Astrocyte of the cerebellum (primary cell): ENCODE measurements around the gene REXO1.

ENCODE experiments used
- DNase-seq: peaks from one replicate; pipeline ENCODE4 v3.0.0-alpha.2; 2011; ENCODE audit warnings: low read depth
- H3K4me3 ChIP-seq: 2 replicates; pipeline ENCODE4 v1.5.1; 2011; ENCODE audit warnings: mild to moderate bottlenecking, low read depth, low read length, moderate library complexity
- CTCF ChIP-seq: IDR thresholded peaks from 2 replicates; pipeline ENCODE4 v1.5.1; 2012; ENCODE audit warnings: low read length, low read depth, moderate library complexity, mild to moderate bottlenecking; ENCODE audit errors: missing control alignments
- in situ Hi-C: cut with HindIII; loops from 2 replicates; pipeline ENCODE4 v1.10.0; 2017; ENCODE audit warnings: low sequenced_read_pairs

The REXO1 gene

GRCh38 chr19:1776606-1777147 lies 71.6 kb downstream of the REXO1 start:
- DNase-seq: no peak
- TF ChIP-seq CTCF: no peak
- in situ Hi-C loops: no loop called here
- no peak overlapping the region for H3K4me3 ChIP-seq

- no peak overlapping the region for H3K4me3 ChIP-seq
- in situ Hi-C loops: no loop called here
- DNase-seq: no peak
- no peak for TF ChIP-seq CTCF
Observed at GRCh38 chr19:1775951-1776605, 72.2 kb downstream of the REXO1 start.

GRCh38 chr19:1774989-1775772 lies 73.1 kb downstream of the REXO1 start:
- no peak for DNase-seq
- in situ Hi-C loops: no loop called here
- TF ChIP-seq CTCF: no peak
- H3K4me3 ChIP-seq: no peak overlapping the region

- H3K4me3 ChIP-seq: no peak overlapping the region
- in situ Hi-C loops: no loop called here
- no peak for DNase-seq
- no peak for TF ChIP-seq CTCF
Observed at GRCh38 chr19:1773184-1773583, 75.1 kb downstream of the REXO1 start.

- H3K4me3 ChIP-seq: no peak overlapping the region
- in situ Hi-C loops: no loop called here
- no peak for DNase-seq
- no peak for TF ChIP-seq CTCF
Observed at GRCh38 chr19:1770866-1771576, 77.3 kb downstream of the REXO1 start.

GRCh38 chr19:1769645-1769985 lies 78.7 kb downstream of the REXO1 start:
- no peak for TF ChIP-seq CTCF
- in situ Hi-C loops: no loop called here
- DNase-seq: no peak
- no peak overlapping the region for H3K4me3 ChIP-seq
